B cell (primary cell): ENCODE data around the gene HADH. TPM values are rescaled to one million over a fixed set of nuclear protein-coding genes. Genes with fewer than 3 reads are reported as not detected.

ENCODE experiments used
- ATAC-seq: fragments of 200-7000 bp; cut with Tn5 transposase; one replicate; pipeline ENCODE4 v1.10.0; 2021; ENCODE audit warnings: low read depth, mild to moderate bottlenecking, moderate number of reproducible peaks, moderate library complexity
- CTCF ChIA-PET: fragments of 350-600 bp; sonication (Branson Sonifier 250); formaldehyde crosslinking; loops from one replicate; lab custom pipeline; 2021; ENCODE audit warnings: antibody characterized with exemption, inconsistent platforms; lab: Charles Lee
- POLR2A ChIA-PET: fragments of 350-600 bp; sonication (Branson Sonifier 250); formaldehyde crosslinking; loops from one replicate; lab custom pipeline; 2021; ENCODE audit warnings: antibody characterized with exemption; lab: Charles Lee
- DNase-seq: peaks from one replicate; pipeline ENCODE4 v3.0.0; 2013
- H2AFZ ChIP-seq: 2 replicates; pipeline ENCODE4 v1.6.1; 2012; ENCODE audit warnings: mild to moderate bottlenecking, low read depth, low read length; ENCODE audit not compliant: insufficient read depth, poor library complexity, severe bottlenecking
- H3K27ac ChIP-seq, 2 donors: 1 replicate in 1 of 2; 2 replicates in 1 of 2; pipeline ENCODE4 v1.5.1; 2012 to 2013; ENCODE audit warnings: low read length in 2 of 2, mild to moderate bottlenecking in 2 of 2, moderate library complexity in 1 of 2
- H3K27me3 ChIP-seq, 4 experiments: fragments of 200-600 bp in 1 of 4; sonication (generic) in 1 of 4; replicated peaks in 1 of 4; 1 replicate in 2 of 4; 2 replicates in 2 of 4; pipeline versions ENCODE4 v1.6.1 to v1.7.0; 2013 to 2016; ENCODE audit warnings: low read length in 3 of 4, mild to moderate bottlenecking in 2 of 4, mixed read lengths in 1 of 4, moderate library complexity in 1 of 4; ENCODE audit not compliant: insufficient read depth in 4 of 4, control insufficient read depth in 3 of 4; ENCODE audit errors: control extremely low read depth in 1 of 4
- H3K36me3 ChIP-seq, 2 experiments: replicated peaks in 1 of 2; 1 replicate in 1 of 2; 2 replicates in 1 of 2; pipeline versions ENCODE4 v1.6.1 to v1.7.1; 2013; ENCODE audit warnings: low read length in 1 of 2; ENCODE audit not compliant: insufficient read depth in 2 of 2, control insufficient read depth in 1 of 2; ENCODE audit errors: control extremely low read depth in 1 of 2, extremely low read depth in 1 of 2
- H3K4me1 ChIP-seq, 2 donors: fragments of 200-600 bp in 1 of 2; sonication (generic) in 1 of 2; 1 replicate in 1 of 2; 2 replicates in 1 of 2; pipeline versions ENCODE4 v1.5.1 to v1.6.1; 2013 to 2017; ENCODE audit warnings: low read length in 2 of 2; ENCODE audit not compliant: control insufficient read depth in 2 of 2, insufficient read depth in 2 of 2
- H3K4me2 ChIP-seq: replicated peaks from 2 replicates; pipeline ENCODE3; 2012; ENCODE audit warnings: mild to moderate bottlenecking, low read depth, low read length; ENCODE audit not compliant: poor library complexity, severe bottlenecking
- H3K4me3 ChIP-seq, 5 experiments: fragments of 200-600 bp in 1 of 5; sonication (generic) in 1 of 5; 1 replicate in 3 of 5; 2 replicates in 2 of 5; pipeline versions ENCODE4 v1.5.1 to v1.7.0; 2011 to 2016; ENCODE audit warnings: low read length in 4 of 5, mild to moderate bottlenecking in 4 of 5, low read depth in 2 of 5, control low read depth in 1 of 5, moderate library complexity in 1 of 5; ENCODE audit not compliant: insufficient read depth in 1 of 5; ENCODE audit errors: control extremely low read depth in 1 of 5, extremely low read depth in 1 of 5
- H3K79me2 ChIP-seq: fragments of 200-600 bp; sonication (generic); one replicate; pipeline ENCODE4 v1.6.0; 2016; ENCODE audit warnings: low read length; ENCODE audit not compliant: control insufficient read depth, insufficient read depth
- H3K9ac ChIP-seq: fragments of 200-600 bp; sonication (generic); 2 replicates; pipeline ENCODE4 v1.6.1; 2017; ENCODE audit warnings: mild to moderate bottlenecking, low read length, moderate library complexity
- H3K9me3 ChIP-seq, 3 donors: one replicate each; pipeline versions ENCODE4 v1.6.1 to v1.7.1; 2013; ENCODE audit warnings: low read length in 2 of 3; ENCODE audit not compliant: control insufficient read depth in 2 of 3, insufficient read depth in 1 of 3; ENCODE audit errors: control extremely low read depth in 1 of 3
- H4K20me1 ChIP-seq: 2 replicates; pipeline ENCODE4 v1.6.0; 2012; ENCODE audit warnings: mild to moderate bottlenecking, low read length; ENCODE audit not compliant: insufficient read depth, control insufficient read depth, poor library complexity, severe bottlenecking
- H3K27ac Mint-ChIP-seq: one replicate; pipeline ENCODE4 v1.8.0; 2021; ENCODE audit warnings: mixed read lengths
- H3K27me3 Mint-ChIP-seq: one replicate; pipeline ENCODE4 v1.8.0; 2021; ENCODE audit warnings: mixed read lengths
- H3K4me1 Mint-ChIP-seq: one replicate; pipeline ENCODE4 v1.8.0; 2021; ENCODE audit warnings: mixed read lengths
- H3K4me3 Mint-ChIP-seq: one replicate; pipeline ENCODE4 v1.8.0; 2021; ENCODE audit warnings: mixed read lengths
- H3K9me3 Mint-ChIP-seq: one replicate; pipeline ENCODE4 v1.8.0; 2022; ENCODE audit warnings: mixed read lengths; ENCODE audit not compliant: insufficient read depth
- EZH2 ChIP-seq: IDR thresholded peaks from 2 replicates; pipeline ENCODE4 v1.6.1; 2012; ENCODE audit warnings: borderline replicate concordance, low read depth, mild to moderate bottlenecking, moderate library complexity, low read length; ENCODE audit not compliant: insufficient read depth, poor library complexity, severe bottlenecking
- WGBS: methylation state at CpG from one replicate; pipeline ENCODE4 v1.1.5; 2013; ENCODE audit warnings: missing lambda C conversion rate; ENCODE audit not compliant: insufficient coverage; 5-methylcytosine and 5-hydroxymethylcytosine counted together
- intact Hi-C: fragments of 100-400 bp; cut with micrococcal nuclease; formaldehyde crosslinking; loops from one replicate; pipeline ENCODE4 v1.10.0; 2022
- polyA plus RNA-seq: library from polyadenylated mRNA; depleted of rRNA; stranded (reverse); fragments of >200 nt; gene quantifications from 2 replicates; pipeline ENCODE4 v1.2.3, GENCODE V29; 2012
- total RNA-seq, 2 donors: library from RNA; stranded (reverse); fragments of 120-200 nt in 1 of 2; gene quantifications; 1 replicate in 1 of 2; 2 replicates in 1 of 2; pipeline versions ENCODE4 v1.2.3 to v1.2.4, GENCODE V29; 2013 to 2022
- TF ChIP-seq, protein P1 (sequence below): fragments of 200-600 bp; IDR thresholded peaks from one replicate; pipeline ENCODE4 v1.8.0; 2022; ENCODE audit warnings: antibody characterized with exemption, mild to moderate bottlenecking

Gene HADH
- total and polyA plus RNA-seq, 2 donors (not counting 1 experiment from before 2014, with no cell fraction given) = 21.9 to 26.1 TPM

DNA sequence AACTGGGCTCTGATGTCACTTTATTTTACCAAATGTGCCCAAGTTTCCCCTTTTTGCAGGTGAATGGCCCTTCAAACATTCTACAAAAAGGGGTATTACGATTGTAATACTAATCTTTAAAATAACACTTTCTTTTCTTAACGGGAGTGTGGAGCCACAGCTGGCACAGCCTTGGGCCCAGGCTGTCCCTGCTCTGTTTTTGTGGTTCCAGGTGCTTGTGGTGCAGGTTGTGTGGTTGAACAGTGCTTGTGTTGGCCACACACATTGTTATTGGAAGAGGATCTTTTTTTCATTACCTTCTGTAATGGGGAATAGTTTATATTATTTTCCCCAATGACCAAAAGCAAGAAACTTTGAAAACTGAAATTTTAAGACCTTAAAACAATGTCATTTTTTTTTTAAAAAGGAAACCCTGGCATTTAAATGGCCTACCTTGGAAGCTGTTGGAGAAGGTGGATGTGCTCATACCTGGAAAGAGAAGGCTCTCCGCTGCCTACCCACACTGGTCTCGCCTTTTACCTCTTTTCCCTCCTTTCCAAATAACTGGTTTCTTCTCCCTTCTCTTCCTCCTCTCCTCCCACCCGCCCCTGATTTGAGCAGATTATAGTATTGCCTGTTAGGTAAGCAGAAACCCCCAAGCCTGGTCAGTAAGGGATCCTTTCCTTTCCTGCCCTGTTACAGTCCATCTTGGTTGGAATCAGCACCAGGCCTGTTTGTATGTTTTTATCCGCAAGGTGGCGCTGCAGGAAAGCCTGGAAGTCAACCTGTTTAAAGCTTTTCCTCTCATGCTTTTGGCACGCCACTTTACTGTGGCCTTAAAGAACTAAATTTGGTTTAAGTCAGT, 28.6 kb downstream of the HADH start:
- POLR2A ChIA-PET = no interaction called here
- TF ChIP-seq EZH2 = no peak
- TF ChIP-seq, protein P1, sequence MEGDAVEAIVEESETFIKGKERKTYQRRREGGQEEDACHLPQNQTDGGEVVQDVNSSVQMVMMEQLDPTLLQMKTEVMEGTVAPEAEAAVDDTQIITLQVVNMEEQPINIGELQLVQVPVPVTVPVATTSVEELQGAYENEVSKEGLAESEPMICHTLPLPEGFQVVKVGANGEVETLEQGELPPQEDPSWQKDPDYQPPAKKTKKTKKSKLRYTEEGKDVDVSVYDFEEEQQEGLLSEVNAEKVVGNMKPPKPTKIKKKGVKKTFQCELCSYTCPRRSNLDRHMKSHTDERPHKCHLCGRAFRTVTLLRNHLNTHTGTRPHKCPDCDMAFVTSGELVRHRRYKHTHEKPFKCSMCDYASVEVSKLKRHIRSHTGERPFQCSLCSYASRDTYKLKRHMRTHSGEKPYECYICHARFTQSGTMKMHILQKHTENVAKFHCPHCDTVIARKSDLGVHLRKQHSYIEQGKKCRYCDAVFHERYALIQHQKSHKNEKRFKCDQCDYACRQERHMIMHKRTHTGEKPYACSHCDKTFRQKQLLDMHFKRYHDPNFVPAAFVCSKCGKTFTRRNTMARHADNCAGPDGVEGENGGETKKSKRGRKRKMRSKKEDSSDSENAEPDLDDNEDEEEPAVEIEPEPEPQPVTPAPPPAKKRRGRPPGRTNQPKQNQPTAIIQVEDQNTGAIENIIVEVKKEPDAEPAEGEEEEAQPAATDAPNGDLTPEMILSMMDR = peak; percentile 94
- intact Hi-C loops = no loop called here
- H3K4me1 ChIP-seq = no peaks in the 10 kb centered on the region
- Mint-ChIP-seq H3K4me1 (no peaks in the 10 kb centered on the region), H3K27me3 (no peaks in the 10 kb centered on the region), H3K4me3 (no peak overlapping the region), H3K9me3 (no peaks in the 10 kb centered on the region), H3K27ac (no peak overlapping the region)
- H3K4me2 ChIP-seq = no peak overlapping the region
- ATAC-seq = peak; percentile 39
- no peak overlapping the region for H3K4me3 ChIP-seq
- DNase-seq = peak; percentile 74
- H3K9me3 ChIP-seq = no peaks in the 10 kb centered on the region
- CTCF ChIA-PET = interaction anchor here (0.7 to 4.1 kb wide), 21 partner anchors 9 to 1388 kb away, joined by 3 to 97 read pairs (median 5); partner anchors contain the start of gene PAPSS1
- H3K9ac ChIP-seq = no peak overlapping the region
- H3K27ac ChIP-seq = no peak overlapping the region
- H4K20me1 ChIP-seq = no peaks in the 10 kb centered on the region
- no peak overlapping the region for H2AFZ ChIP-seq
- H3K79me2 ChIP-seq = no peaks in the 10 kb centered on the region
- 0% methylated on average over 2 of the region's 8 CpGs for WGBS
- no peaks in the 10 kb centered on the region for H3K27me3 ChIP-seq
- peaks cover 14 to 63% of the 10 kb centered on the region in 2 experiments for H3K36me3 ChIP-seq

DNA sequence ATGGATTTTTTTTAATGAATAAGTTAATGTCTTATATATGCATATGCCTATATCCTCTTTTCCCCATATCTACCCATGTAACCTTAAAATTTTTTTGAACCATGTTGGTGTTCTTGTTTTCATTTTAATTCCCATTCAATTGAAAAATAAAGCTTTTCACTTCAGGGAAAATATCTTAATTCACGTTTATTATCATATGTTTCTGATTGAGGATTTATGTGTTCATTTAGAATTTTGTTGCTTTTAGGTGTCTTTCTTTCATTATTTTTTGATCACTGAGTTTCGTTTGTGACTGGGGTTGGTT, 29.1 kb downstream of the HADH start:
- H3K9ac ChIP-seq = no peak overlapping the region
- POLR2A ChIA-PET = no interaction called here

More for the DNA sequence above, 29.1 kb downstream of the HADH start:
- TF ChIP-seq, protein P1 = peak; percentile 62
- TF ChIP-seq EZH2 = no peak
- Histone ChIP-seq H3K79me2 (no peaks in the 10 kb centered on the region), H3K4me2 (no peak overlapping the region), H3K9me3 (no peaks in the 10 kb centered on the region), H4K20me1 (no peaks in the 10 kb centered on the region), H2AFZ (no peak overlapping the region), H3K4me1 (no peaks in the 10 kb centered on the region), H3K27ac (no peak overlapping the region), H3K36me3 (peaks cover 18 to 66% of the 10 kb centered on the region in 2 experiments), H3K4me3 (no peak overlapping the region), H3K27me3 (no peaks in the 10 kb centered on the region)
- Mint-ChIP-seq H3K27ac (no peak overlapping the region), H3K4me1 (no peaks in the 10 kb centered on the region), H3K27me3 (no peaks in the 10 kb centered on the region), H3K4me3 (no peak overlapping the region), H3K9me3 (no peaks in the 10 kb centered on the region)
- CTCF ChIA-PET = interaction anchor here (0.7 to 4.1 kb wide), 21 partner anchors 10 to 1388 kb away, joined by 3 to 97 read pairs (median 5); partner anchors contain the start of gene PAPSS1
- DNase-seq = no peak
- no peak for ATAC-seq
- intact Hi-C loops = no loop called here
- WGBS = no CpG with 5 or more reads among the region's 2 CpGs
